ENCODE measurements around the gene SUGCT. TPM values are rescaled to one million over a fixed set of nuclear protein-coding genes. Genes with fewer than 3 reads are reported as not detected.

The SUGCT gene
- total and polyA plus RNA-seq, 2 of the 13 experiments (the other 11 are each of a cell fraction or from before 2014, with no cell fraction given), result 10.1 to 22.2 TPM

DNA sequence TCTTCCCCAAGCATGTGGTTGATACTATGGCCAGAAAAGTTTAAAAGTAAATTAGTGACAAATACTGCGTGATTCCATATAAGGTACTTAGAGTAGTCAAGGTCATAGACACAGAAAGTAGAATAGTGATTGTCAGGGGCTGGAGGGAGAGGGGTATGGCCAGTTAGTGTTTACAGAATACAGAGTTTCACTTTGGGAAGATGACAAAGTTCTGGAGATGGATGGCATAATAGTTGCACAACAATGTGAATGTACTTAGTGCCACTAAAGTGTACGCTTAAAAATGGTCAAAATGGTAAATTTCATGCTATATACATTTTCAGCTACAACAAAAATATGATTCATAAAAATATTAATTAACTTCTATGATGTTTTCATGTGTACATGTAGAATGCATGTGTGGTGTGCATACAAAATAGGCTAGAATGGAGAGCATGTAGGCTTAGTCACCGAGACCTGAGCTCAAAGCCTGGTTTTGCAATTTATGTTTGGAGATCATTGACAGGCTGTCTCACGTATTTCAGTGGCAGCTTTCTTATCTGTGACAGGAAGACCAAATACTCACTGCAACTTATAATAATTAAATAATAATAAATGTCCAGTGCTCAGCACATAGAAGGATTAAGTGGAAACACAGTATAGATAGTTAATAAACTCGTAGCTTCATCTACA is 625.6 kb downstream of the SUGCT start (continued):
- TF ChIP-seq, protein P1, sequence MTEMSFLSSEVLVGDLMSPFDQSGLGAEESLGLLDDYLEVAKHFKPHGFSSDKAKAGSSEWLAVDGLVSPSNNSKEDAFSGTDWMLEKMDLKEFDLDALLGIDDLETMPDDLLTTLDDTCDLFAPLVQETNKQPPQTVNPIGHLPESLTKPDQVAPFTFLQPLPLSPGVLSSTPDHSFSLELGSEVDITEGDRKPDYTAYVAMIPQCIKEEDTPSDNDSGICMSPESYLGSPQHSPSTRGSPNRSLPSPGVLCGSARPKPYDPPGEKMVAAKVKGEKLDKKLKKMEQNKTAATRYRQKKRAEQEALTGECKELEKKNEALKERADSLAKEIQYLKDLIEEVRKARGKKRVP (CRISPR knock-in tag; IDR thresholded peaks at IDR 0.05), result peak in 1 of 2 experiments; percentile 27; a peak in 1 of 4 replicates
- TF ChIP-seq KLF11 (CRISPR knock-in tag; IDR thresholded peaks at IDR 0.05) (no peak), ZNF746 (CRISPR knock-in tag; IDR thresholded peaks at IDR 0.05) (no peak), HNRNPUL1 (IDR thresholded peaks at IDR 0.05; ENCODE audit: low read depth, low read length) (no peak), SIX1 (CRISPR knock-in tag; IDR thresholded peaks at IDR 0.05; ENCODE audit: borderline replicate concordance) (peak; percentile 69), KAT8 (CRISPR knock-in tag; IDR thresholded peaks at IDR 0.05) (0 out of 2 replicates have a peak, but pooled peaks have one; percentile 8), NFRKB (IDR thresholded peaks at IDR 0.05) (no peak), ZBTB21 (CRISPR knock-in tag; IDR thresholded peaks at IDR 0.05) (no peak), SRF (IDR thresholded peaks at IDR 0.05; ENCODE audit: low read depth, low read length) (peak; percentile 70), KLF9 (CRISPR knock-in tag; IDR thresholded peaks at IDR 0.05; ENCODE audit: low read depth) (no peak), ZNF761 (CRISPR knock-in tag; conservative IDR thresholded peaks at IDR 0.05) (no peak), ZNF547 (CRISPR knock-in tag; IDR thresholded peaks at IDR 0.05) (no peak), CEBPG (CRISPR knock-in tag; IDR thresholded peaks at IDR 0.05) (peak; percentile 86), GZF1 (CRISPR knock-in tag; IDR thresholded peaks at IDR 0.05) (no peak), ELF4 (CRISPR knock-in tag; IDR thresholded peaks at IDR 0.05; ENCODE audit: borderline replicate concordance) (no peak), RBM22 (optimal IDR thresholded peaks at IDR 0.05; ENCODE audit: low read length) (no peak), ZNF3 (CRISPR knock-in tag; IDR thresholded peaks at IDR 0.05) (0 out of 2 replicates have a peak, but pooled peaks have one; percentile 17)
- TF ChIP-seq, protein P2, sequence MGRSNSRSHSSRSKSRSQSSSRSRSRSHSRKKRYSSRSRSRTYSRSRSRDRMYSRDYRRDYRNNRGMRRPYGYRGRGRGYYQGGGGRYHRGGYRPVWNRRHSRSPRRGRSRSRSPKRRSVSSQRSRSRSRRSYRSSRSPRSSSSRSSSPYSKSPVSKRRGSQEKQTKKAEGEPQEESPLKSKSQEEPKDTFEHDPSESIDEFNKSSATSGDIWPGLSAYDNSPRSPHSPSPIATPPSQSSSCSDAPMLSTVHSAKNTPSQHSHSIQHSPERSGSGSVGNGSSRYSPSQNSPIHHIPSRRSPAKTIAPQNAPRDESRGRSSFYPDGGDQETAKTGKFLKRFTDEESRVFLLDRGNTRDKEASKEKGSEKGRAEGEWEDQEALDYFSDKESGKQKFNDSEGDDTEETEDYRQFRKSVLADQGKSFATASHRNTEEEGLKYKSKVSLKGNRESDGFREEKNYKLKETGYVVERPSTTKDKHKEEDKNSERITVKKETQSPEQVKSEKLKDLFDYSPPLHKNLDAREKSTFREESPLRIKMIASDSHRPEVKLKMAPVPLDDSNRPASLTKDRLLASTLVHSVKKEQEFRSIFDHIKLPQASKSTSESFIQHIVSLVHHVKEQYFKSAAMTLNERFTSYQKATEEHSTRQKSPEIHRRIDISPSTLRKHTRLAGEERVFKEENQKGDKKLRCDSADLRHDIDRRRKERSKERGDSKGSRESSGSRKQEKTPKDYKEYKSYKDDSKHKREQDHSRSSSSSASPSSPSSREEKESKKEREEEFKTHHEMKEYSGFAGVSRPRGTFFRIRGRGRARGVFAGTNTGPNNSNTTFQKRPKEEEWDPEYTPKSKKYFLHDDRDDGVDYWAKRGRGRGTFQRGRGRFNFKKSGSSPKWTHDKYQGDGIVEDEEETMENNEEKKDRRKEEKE (IDR thresholded peaks at IDR 0.05), result no peak
- TF ChIP-seq, protein P3, sequence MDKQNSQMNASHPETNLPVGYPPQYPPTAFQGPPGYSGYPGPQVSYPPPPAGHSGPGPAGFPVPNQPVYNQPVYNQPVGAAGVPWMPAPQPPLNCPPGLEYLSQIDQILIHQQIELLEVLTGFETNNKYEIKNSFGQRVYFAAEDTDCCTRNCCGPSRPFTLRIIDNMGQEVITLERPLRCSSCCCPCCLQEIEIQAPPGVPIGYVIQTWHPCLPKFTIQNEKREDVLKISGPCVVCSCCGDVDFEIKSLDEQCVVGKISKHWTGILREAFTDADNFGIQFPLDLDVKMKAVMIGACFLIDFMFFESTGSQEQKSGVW (CRISPR knock-in tag; IDR thresholded peaks at IDR 0.05; ENCODE audit: borderline replicate concordance), result no peak
- TF ChIP-seq, protein P4, sequence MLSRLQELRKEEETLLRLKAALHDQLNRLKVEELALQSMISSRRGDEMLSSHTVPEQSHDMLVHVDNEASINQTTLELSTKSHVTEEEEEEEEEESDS (CRISPR knock-in tag; IDR thresholded peaks at IDR 0.05; ENCODE audit: borderline replicate concordance), result no peak
- TF ChIP-seq, protein P5, sequence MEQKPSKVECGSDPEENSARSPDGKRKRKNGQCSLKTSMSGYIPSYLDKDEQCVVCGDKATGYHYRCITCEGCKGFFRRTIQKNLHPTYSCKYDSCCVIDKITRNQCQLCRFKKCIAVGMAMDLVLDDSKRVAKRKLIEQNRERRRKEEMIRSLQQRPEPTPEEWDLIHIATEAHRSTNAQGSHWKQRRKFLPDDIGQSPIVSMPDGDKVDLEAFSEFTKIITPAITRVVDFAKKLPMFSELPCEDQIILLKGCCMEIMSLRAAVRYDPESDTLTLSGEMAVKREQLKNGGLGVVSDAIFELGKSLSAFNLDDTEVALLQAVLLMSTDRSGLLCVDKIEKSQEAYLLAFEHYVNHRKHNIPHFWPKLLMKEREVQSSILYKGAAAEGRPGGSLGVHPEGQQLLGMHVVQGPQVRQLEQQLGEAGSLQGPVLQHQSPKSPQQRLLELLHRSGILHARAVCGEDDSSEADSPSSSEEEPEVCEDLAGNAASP (CRISPR knock-in tag; IDR thresholded peaks at IDR 0.05; ENCODE audit: borderline replicate concordance), result no peak
- TF ChIP-seq, protein P6, sequence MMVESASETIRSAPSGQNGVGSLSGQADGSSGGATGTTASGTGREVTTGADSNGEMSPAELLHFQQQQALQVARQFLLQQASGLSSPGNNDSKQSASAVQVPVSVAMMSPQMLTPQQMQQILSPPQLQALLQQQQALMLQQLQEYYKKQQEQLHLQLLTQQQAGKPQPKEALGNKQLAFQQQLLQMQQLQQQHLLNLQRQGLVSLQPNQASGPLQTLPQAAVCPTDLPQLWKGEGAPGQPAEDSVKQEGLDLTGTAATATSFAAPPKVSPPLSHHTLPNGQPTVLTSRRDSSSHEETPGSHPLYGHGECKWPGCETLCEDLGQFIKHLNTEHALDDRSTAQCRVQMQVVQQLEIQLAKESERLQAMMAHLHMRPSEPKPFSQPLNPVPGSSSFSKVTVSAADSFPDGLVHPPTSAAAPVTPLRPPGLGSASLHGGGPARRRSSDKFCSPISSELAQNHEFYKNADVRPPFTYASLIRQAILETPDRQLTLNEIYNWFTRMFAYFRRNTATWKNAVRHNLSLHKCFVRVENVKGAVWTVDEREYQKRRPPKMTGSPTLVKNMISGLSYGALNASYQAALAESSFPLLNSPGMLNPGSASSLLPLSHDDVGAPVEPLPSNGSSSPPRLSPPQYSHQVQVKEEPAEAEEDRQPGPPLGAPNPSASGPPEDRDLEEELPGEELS (CRISPR knock-in tag; IDR thresholded peaks at IDR 0.05), result peak; percentile 6; the same call in 1 of the 2 replicates
